NK-92 (cell line): ENCODE results near the gene TCERG1L.
"Not testable (repeated sequence)": the region's sequence is repeated elsewhere in the genome, so short reads cannot be mapped to it uniquely, and the experiment has no call there.

Experiments used
- DNase-seq: peaks from one replicate; lab custom pipeline; 2025; ENCODE audit not compliant: unreplicated experiment; lab: John Stamatoyannopoulos, UW

The TCERG1L gene

DNA sequence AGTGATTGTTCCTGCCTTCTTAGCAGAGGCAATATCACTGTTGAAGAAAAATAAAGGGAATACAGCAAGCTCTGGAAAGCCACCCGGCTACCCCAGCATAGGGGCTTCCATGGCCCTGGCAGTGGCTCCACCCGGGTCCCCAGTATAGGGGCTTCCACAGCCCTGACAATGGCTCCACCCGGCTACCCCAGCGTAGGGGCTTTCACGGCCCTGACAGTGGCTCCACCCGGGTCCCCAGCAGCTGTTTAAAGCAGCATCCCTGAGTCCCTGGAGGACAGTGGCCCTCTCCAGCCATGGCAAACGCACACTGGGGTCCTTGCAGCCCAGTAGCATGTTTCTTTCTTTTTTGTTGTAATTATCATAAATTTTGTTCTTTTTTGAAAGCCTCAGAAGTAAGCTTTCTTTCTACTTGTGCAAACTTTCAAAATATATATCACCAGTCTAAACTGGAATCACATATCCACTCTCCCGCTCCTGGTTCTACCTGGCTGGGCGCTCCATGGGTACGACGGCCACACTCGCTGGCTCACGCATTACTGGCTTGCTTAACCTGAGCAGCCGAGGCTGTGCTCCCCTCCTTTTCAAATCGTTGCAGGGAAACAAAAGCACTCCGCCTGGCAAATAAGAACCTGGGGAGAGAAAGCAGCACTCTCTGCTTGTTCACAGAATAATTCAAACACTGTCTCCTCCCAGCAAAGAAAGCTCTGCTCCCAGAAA lies 62.1 kb downstream of the TCERG1L start:
- DNase-seq, result no peak

GRCh38 chr10:131248376-131249165 lies 63.0 kb downstream of the TCERG1L start:
- DNase-seq, result no peak

DNA sequence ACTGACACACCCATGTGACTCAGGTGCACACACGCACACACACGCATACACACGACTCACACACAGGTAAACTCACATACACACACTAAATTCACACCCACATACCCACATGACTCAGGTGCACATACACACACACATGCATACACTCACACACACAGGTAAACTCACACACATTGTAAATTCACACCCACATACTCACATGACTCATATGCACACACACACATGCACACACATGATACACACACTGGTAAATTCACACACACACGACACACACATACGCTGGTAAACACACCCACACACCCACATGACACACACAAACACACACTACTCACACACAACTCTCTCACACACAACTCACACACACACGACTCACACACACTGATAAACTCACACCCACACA lies 63.6 kb downstream of the TCERG1L start:
- no peak for DNase-seq

DNA sequence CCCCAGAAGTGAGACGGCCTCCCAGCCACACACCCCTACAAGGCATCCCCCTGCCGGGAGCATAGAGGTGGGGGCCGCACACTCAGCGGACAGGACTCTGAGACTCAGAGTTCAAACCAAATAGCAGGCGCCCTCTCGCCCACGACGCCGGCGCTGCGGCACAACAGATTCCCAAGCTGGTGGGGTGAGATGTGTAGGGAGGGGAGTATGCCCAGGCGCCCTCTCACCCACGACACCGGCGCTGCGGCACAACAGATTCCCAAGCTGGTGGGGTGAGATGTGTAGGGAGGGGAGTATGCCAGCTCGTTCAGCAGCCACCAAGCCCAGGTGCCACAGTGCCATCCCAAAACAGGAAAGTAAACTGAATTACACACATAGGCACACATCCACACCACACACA lies 64.7 kb downstream of the TCERG1L start:
- no peak for DNase-seq

- no peak for DNase-seq
These were observed 65.4 kb downstream of the TCERG1L start for GRCh38 chr10:131246089-131246488.

GRCh38 chr10:131245475-131246059 lies 66.0 kb downstream of the TCERG1L start:
- DNase-seq, result no peak

GRCh38 chr10:131244836-131245235 lies 66.7 kb downstream of the TCERG1L start:
- no peak for DNase-seq

DNA sequence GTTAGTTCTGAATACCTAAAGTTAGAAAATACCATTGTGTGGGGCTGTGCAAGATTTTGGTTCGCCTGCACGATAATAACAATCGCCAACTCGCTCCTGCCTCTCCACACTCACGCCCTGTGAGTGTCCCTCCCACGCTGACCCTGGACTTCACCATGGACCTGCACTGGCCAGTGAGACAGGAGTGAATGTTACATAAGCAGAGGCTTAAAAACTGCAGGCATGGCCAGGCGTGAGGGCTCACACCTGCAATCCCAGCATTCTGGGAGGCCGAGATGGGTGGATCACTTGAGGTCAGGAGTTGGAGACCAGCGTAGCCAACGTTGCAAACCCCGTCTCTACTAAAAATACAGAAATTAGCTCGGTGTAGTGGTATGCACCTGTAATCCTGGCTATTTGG lies 68.4 kb downstream of the TCERG1L start:
- no peak for DNase-seq

DNA sequence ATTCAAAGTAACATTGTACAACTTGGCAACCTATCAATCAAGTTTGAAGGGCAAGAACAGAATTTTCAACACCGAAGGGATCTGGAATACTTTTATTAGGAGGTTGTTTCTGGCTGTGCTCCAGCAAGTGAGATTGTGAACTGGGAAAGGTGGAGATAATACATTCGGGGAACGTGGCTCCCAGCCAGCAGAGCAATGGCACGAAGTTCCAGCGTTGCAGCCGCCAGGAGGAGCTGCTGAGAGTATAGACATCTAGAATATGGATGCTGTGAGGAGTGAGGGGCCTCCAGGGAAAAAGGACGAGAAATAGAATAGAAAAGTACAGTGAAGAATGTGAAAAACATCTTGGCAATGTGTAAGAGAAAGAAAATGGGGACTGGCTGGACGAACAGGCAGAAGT lies 69.5 kb downstream of the TCERG1L start:
- no peak for DNase-seq

- DNase-seq, result no peak
These were observed 70.8 kb downstream of the TCERG1L start for GRCh38 chr10:131240691-131241090.

- no peak for DNase-seq
These were observed 71.6 kb downstream of the TCERG1L start for GRCh38 chr10:131239926-131240325.

GRCh38 chr10:131239450-131239849 lies 72.1 kb downstream of the TCERG1L start:
- DNase-seq, result no peak

GRCh38 chr10:131238669-131239280 lies 72.7 kb downstream of the TCERG1L start:
- no peak for DNase-seq

DNA sequence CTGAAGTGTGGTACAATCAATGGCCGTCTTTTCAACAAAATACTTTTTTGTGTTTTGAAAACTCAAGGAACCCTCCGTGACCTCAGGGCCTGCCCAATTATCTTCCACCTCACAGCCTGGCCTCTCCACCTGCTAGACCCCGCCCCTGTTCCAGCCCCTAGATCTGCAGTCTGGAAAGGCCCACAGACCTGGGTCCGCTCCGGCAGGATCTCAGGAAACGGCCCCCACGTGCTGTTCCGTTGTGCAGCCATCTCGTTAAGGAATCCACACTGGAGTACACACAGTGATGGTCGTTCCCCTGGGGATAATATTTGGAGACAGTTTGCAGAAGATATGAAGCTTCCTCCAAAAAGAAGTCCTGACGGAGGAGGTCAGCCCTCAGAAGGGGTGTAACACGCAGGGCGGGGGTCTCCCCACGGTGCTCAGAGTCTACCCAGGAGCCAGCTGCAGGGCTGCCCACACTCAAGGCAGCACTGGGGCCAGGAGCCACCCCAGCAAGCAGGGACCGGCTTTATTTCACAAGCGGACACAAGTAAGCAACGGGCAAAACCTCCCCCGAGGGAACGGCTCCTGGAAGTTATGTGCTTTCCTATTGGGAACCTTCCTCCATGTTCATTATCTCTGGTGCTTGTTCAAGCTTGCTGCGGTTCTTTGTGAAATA lies 73.4 kb downstream of the TCERG1L start:
- no peak for DNase-seq

DNA sequence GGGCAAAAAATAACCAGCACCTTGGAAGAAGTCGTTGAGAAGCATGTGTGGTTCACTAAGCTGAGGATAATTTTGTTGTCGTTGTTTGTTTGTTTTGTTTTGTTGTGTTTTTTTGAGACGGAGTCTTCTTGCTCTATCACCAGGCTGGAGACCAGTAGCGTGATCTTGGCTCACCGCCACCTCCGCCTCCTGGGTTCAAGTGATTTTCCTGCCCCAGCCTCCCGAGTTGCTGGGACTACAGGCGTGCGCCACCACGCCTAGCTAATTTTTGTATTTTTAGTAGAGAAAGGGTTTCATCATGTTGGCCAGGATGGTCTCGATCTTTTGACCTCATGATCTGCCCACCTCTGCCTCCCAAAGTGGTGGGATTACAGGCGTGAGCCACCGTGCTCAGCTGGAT lies 76.9 kb downstream of the TCERG1L start:
- not testable (repeated sequence) for DNase-seq

DNA sequence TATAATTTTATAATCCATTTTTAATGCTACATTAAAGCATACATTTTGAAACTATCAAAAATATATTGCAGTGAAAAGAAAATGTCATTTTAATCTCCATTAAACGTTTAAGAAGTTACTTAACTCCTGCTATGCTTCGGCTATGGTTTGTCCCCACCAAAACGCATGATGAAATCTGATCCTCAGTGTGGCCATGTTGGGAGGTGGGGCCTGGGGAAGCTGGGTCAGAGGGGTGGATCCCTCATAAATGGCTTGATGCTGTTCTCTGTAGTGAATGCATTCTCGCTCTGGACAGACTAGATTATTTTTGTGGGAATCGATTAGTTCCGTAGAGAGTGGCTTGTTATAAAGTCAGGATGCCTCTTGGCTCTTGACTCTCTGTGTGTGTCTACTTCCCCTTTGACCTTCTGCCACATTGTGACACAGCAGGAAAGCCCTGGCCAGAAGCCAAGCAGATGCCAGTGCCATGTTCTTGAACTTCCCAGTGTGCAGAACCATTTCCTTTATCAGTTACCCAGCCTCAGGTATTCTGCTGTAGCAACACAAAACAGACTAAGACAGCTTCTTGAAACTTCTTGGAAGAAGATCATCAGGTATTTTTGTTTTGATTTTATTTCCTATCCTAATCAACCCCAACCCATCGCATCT lies 77.8 kb downstream of the TCERG1L start:
- DNase-seq, result no peak

- no peak for DNase-seq
These were observed 79.5 kb downstream of the TCERG1L start for GRCh38 chr10:131231965-131232541.

DNA sequence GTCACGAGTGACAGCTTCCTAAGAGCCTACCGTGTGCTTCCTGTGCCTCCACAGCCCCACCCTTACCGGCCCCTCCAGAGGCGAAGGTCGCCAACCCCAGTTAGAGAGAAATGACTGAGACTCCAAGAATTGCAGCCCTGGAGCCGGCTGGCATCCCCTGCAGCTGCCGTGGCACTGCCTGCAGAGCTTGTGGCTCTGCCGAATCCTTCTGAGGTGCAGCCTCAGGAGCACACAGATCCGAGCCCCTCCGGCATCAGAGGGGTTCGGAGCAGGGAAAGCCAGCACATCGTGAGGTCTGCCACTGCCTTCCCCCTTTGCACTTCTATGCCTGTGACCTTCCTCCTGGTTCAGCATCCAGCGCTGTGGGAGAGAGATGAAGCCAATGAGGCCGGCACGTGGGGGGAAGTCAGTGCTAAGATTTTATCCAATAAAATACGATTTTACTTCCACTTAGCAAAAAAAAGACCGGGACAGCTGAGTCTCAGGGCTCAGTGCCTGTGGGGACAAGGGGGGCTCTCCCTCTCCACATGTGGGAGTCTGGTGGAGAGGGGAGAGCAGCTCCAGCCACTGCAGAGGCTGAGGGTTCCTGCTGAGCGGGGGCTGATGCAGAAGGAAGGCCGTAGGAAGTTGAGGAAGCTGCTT lies 80.1 kb downstream of the TCERG1L start:
- no peak for DNase-seq

DNA sequence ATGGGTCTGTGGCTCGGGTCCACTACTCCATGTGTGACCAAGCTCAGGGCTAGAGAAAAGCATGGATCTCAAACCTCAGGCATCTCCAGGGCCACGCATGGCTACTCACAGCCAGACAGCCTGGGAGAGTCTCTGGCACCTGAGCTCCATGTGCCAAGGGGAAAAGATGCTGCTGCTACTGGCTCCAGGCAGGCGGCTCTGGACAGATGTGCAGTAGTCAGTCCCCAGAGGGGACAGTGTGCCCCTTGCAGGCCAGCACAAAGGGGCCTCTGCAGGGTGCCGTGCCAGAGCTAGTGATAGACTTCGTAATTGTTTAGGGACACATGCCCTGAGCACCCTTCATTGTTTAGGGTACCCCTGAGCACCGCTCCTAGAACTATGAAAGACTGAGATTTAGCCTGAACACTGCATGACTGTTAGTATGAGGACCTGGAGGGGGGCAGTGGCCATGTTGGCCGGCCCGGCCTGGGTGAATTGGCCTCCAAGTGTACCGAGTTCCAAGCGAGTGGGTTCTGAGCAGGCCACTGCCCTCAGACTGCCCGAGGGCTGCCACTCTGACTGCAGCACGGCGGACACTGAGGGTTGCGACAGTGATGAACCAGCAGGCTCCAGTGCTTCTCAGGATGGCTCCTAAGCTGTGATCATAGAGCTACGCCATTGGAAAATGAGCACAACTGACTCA lies 80.7 kb downstream of the TCERG1L start:
- no peak for DNase-seq
